Naive thymus-derived CD4-positive, alpha-beta T cell (primary cell): ENCODE results near the gene MAP3K9. TPM values are rescaled to one million over a fixed set of nuclear protein-coding genes. Genes with fewer than 3 reads are reported as not detected.

ENCODE experiments used
- ATAC-seq: fragments of 150-1000 bp; cut with Tn5 transposase; 2 replicates; pipeline ENCODE4 v1.10.0; 2021; ENCODE audit warnings: mild to moderate bottlenecking, moderate library complexity
- CTCF ChIA-PET: fragments of 350-600 bp; sonication (Branson Sonifier 250); formaldehyde crosslinking; loops from one replicate; lab custom pipeline; 2021; ENCODE audit warnings: antibody characterized with exemption; lab: Charles Lee
- POLR2A ChIA-PET: fragments of 350-600 bp; sonication (Branson Sonifier 250); formaldehyde crosslinking; loops from one replicate; lab custom pipeline; 2021; ENCODE audit warnings: antibody characterized with exemption, inconsistent platforms; lab: Charles Lee
- DNase-seq, 9 donors: peaks; one replicate each; pipeline versions ENCODE4 v3.0.0 to v3.0.0-alpha.2; 2020 to 2022; ENCODE audit warnings: mixed read lengths in 1 of 9
- H3K27ac ChIP-seq: one replicate; pipeline ENCODE4 v1.7.0; 2013; ENCODE audit warnings: mild to moderate bottlenecking, low read depth, low read length, moderate library complexity
- H3K27me3 ChIP-seq, 2 donors: one replicate each; pipeline ENCODE4 v1.7.0; 2013; ENCODE audit warnings: low read length in 2 of 2, mild to moderate bottlenecking in 2 of 2, moderate library complexity in 2 of 2; ENCODE audit not compliant: control insufficient read depth in 2 of 2, insufficient read depth in 2 of 2
- H3K36me3 ChIP-seq, 3 experiments: 1 replicate in 2 of 3; 2 replicates in 1 of 3; pipeline ENCODE4 v1.7.0; 2013; ENCODE audit warnings: low read length in 3 of 3, mild to moderate bottlenecking in 3 of 3, moderate library complexity in 1 of 3; ENCODE audit not compliant: insufficient read depth in 3 of 3, control insufficient read depth in 2 of 3
- H3K4me1 ChIP-seq, 2 donors: one replicate each; pipeline ENCODE4 v1.7.0; 2013; ENCODE audit warnings: low read length in 2 of 2, mild to moderate bottlenecking in 2 of 2, moderate library complexity in 1 of 2; ENCODE audit not compliant: control insufficient read depth in 2 of 2, insufficient read depth in 2 of 2
- H3K4me3 ChIP-seq: 2 replicates; pipeline ENCODE4 v1.7.0; 2013; ENCODE audit warnings: mild to moderate bottlenecking, low read length
- H3K9me3 ChIP-seq, 3 experiments: 1 replicate in 2 of 3; 2 replicates in 1 of 3; pipeline ENCODE4 v1.7.0; 2013; ENCODE audit warnings: low read length in 3 of 3; ENCODE audit not compliant: control insufficient read depth in 2 of 3
- H3K27ac Mint-ChIP-seq, 9 donors: one replicate each; pipeline ENCODE4 v1.8.0; 2020 to 2022; ENCODE audit warnings: mixed read lengths in 9 of 9, mild to moderate bottlenecking in 8 of 9, moderate library complexity in 5 of 9, inconsistent platforms in 2 of 9
- H3K27me3 Mint-ChIP-seq, 5 donors: one replicate each; pipeline ENCODE4 v1.8.0; 2021 to 2022; ENCODE audit warnings: mixed read lengths in 5 of 5, mild to moderate bottlenecking in 1 of 5
- H3K36me3 Mint-ChIP-seq, 5 donors: one replicate each; pipeline ENCODE4 v1.8.0; 2020 to 2022; ENCODE audit warnings: mixed read lengths in 5 of 5, mild to moderate bottlenecking in 3 of 5, inconsistent platforms in 1 of 5
- H3K4me1 Mint-ChIP-seq, 7 donors: one replicate each; pipeline ENCODE4 v1.8.0; 2020 to 2022; ENCODE audit warnings: mixed read lengths in 7 of 7, mild to moderate bottlenecking in 3 of 7, inconsistent platforms in 1 of 7
- H3K4me3 Mint-ChIP-seq, 10 donors: one replicate each; pipeline ENCODE4 v1.8.0; 2020 to 2022; ENCODE audit warnings: mild to moderate bottlenecking in 10 of 10, mixed read lengths in 10 of 10, moderate library complexity in 6 of 10, inconsistent platforms in 2 of 10
- H3K9me3 Mint-ChIP-seq, 11 donors: one replicate each; pipeline ENCODE4 v1.8.0; 2020 to 2022; ENCODE audit warnings: mixed read lengths in 11 of 11, mild to moderate bottlenecking in 4 of 11, inconsistent platforms in 1 of 11, moderate library complexity in 1 of 11
- intact Hi-C, 2 donors: fragments of 100-400 bp; cut with micrococcal nuclease; formaldehyde crosslinking; loops; one replicate each; pipeline ENCODE4 v1.15.1; 2023
- polyA plus RNA-seq, 2 donors: library from polyadenylated mRNA; unstranded; fragments of 300-500 nt; fragmentation: Illumina TruSeq; gene quantifications; one replicate each; pipeline ENCODE4 v1.2.3, GENCODE V29; 2021
- total RNA-seq, 6 experiments: library from RNA in 5 of 6; stranded (reverse) in 5 of 6; gene quantifications; 1 replicate in 5 of 6; 2 replicates in 1 of 6; pipeline ENCODE4 v1.2.3 and lab custom pipeline; 2021 to 2026

Gene MAP3K9
- total and polyA plus RNA-seq, 7 experiments from 2014 or later = 0.73 to 7.8 (median 5.3) TPM

- H3K9me3 Mint-ChIP-seq = peaks cover 0 to 5% (median 0%) of the 10 kb centered on the region in 11 donors
- no peaks in the 10 kb centered on the region for H3K27me3 Mint-ChIP-seq
- no peak overlapping the region for H3K27ac ChIP-seq
- H3K36me3 ChIP-seq = peaks cover 0 to 25% (median 0%) of the 10 kb centered on the region in 3 experiments
- H3K27me3 ChIP-seq = no peaks in the 10 kb centered on the region
- POLR2A ChIA-PET = no interaction called here
- no peaks in the 10 kb centered on the region for H3K9me3 ChIP-seq
- no peak for ATAC-seq
- H3K36me3 Mint-ChIP-seq = peaks cover 9 to 43% (median 27%) of the 10 kb centered on the region in 5 donors
- no peak overlapping the region for H3K27ac Mint-ChIP-seq
- H3K4me1 ChIP-seq = no peaks in the 10 kb centered on the region
- DNase-seq = no peak
- intact Hi-C loops = no loop called here
- no peaks in the 10 kb centered on the region for H3K4me1 Mint-ChIP-seq
- no peak overlapping the region for H3K4me3 Mint-ChIP-seq
- CTCF ChIA-PET = no interaction called here
- no peak overlapping the region for H3K4me3 ChIP-seq
Observed at GRCh38 chr14:70744641-70745040, 64.7 kb downstream of the MAP3K9 start.

DNA sequence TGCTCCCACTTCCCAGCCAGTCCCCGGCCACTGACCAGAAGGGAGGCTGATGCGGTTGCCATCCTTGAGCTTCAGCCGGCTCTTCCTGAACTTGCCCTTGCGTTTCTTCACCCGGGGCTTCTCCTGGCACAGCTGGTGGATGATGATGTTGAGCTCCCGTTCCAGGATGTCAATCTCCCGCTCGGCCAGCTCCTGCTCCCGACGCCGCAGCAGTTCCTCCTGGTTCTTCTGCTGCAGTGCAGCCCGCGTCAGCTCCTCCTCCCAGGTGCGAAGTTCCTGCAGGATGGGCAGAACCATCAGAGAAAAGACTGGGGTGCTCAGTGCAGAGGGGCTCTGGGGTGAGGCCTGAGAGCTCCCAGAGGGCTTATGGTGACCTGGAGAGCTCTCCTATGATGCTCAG lies 67.0 kb downstream of the MAP3K9 start:
- no peak overlapping the region for H3K4me3 ChIP-seq
- H3K36me3 Mint-ChIP-seq = peaks cover 7 to 39% (median 18%) of the 10 kb centered on the region in 5 donors
- no peak overlapping the region for H3K4me3 Mint-ChIP-seq
- DNase-seq = no peak
- H3K9me3 ChIP-seq = no peaks in the 10 kb centered on the region
- peaks cover 0 to 1% (median 0%) of the 10 kb centered on the region in 11 donors for H3K9me3 Mint-ChIP-seq
- no peak overlapping the region for H3K27ac ChIP-seq
- no peaks in the 10 kb centered on the region for H3K4me1 Mint-ChIP-seq
- ChIA-PET CTCF (no interaction called here), POLR2A (no interaction called here)
- H3K27ac Mint-ChIP-seq = no peak overlapping the region
- no peaks in the 10 kb centered on the region for H3K27me3 ChIP-seq
- ATAC-seq = no peak
- H3K4me1 ChIP-seq = no peaks in the 10 kb centered on the region
- H3K27me3 Mint-ChIP-seq = no peaks in the 10 kb centered on the region
- H3K36me3 ChIP-seq = peaks cover 0 to 33% (median 4%) of the 10 kb centered on the region in 3 experiments
- intact Hi-C loops = no loop called here

- DNase-seq (no peak), ATAC-seq (no peak)
- no peak overlapping the region for H3K4me3 Mint-ChIP-seq
- ChIA-PET POLR2A (no interaction called here), CTCF (no interaction called here)
- Histone ChIP-seq H3K27ac (no peak overlapping the region), H3K4me1 (no peaks in the 10 kb centered on the region), H3K27me3 (no peaks in the 10 kb centered on the region), H3K4me3 (no peak overlapping the region), H3K36me3 (peaks cover 0 to 34% (median 11%) of the 10 kb centered on the region in 3 experiments), H3K9me3 (no peaks in the 10 kb centered on the region)
- no peaks in the 10 kb centered on the region for H3K27me3 Mint-ChIP-seq
- no peaks in the 10 kb centered on the region for H3K9me3 Mint-ChIP-seq
- H3K36me3 Mint-ChIP-seq = peaks cover 5 to 37% (median 15%) of the 10 kb centered on the region in 5 donors
- H3K27ac Mint-ChIP-seq = no peak overlapping the region
- intact Hi-C loops = no loop called here
- no peaks in the 10 kb centered on the region for H3K4me1 Mint-ChIP-seq
Observed at GRCh38 chr14:70741482-70741881, 67.8 kb downstream of the MAP3K9 start.

DNA sequence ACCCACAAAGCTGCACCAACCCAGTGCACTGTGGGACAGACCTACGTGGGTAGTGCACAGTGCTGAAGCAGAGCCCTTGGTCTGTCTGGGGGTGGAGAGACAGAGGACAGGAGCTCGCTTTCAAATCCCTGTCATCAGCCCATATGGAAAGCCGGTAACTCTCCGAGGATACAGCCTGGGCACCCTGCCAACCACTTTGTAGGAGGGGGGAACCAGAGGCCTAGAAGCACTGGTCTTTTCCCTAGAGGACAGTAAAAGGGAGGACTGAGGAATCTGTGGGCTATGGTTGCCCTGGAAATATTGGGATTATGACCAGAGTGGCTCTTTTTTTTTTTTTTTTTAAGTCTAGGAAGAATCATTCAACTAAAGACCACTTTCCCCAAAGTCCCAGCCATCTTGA lies 74.3 kb downstream of the MAP3K9 start:
- no peak overlapping the region for H3K4me3 Mint-ChIP-seq
- no peaks in the 10 kb centered on the region for H3K9me3 Mint-ChIP-seq
- no peaks in the 10 kb centered on the region for H3K27me3 Mint-ChIP-seq
- Histone ChIP-seq H3K27me3 (no peaks in the 10 kb centered on the region), H3K4me3 (no peak overlapping the region), H3K27ac (no peak overlapping the region), H3K9me3 (no peaks in the 10 kb centered on the region), H3K4me1 (no peaks in the 10 kb centered on the region), H3K36me3 (peaks cover 0 to 48% (median 19%) of the 10 kb centered on the region in 3 experiments)
- ChIA-PET POLR2A (no interaction called here), CTCF (no interaction called here)
- peaks cover 1 to 58% (median 48%) of the 10 kb centered on the region in 5 donors for H3K36me3 Mint-ChIP-seq
- no peak for DNase-seq
- H3K27ac Mint-ChIP-seq = no peak overlapping the region
- intact Hi-C loops = no loop called here
- ATAC-seq = no peak
- peaks cover 0 to 3% (median 0%) of the 10 kb centered on the region in 7 donors for H3K4me1 Mint-ChIP-seq

- ATAC-seq (no peak), DNase-seq (no peak)
- Mint-ChIP-seq H3K4me3 (no peak overlapping the region), H3K4me1 (peaks cover 0 to 3% (median 0%) of the 10 kb centered on the region in 7 donors), H3K27ac (peak overlapping the region in 1 of 9 donors; percentile 34), H3K9me3 (no peaks in the 10 kb centered on the region), H3K36me3 (peaks cover 1 to 51% (median 34%) of the 10 kb centered on the region in 5 donors), H3K27me3 (no peaks in the 10 kb centered on the region)
- CTCF ChIA-PET = no interaction called here
- H3K4me1 ChIP-seq = no peaks in the 10 kb centered on the region
- H3K9me3 ChIP-seq = no peaks in the 10 kb centered on the region
- no peaks in the 10 kb centered on the region for H3K27me3 ChIP-seq
- POLR2A ChIA-PET = no interaction called here
- no peak overlapping the region for H3K4me3 ChIP-seq
- peaks cover 0 to 31% (median 8%) of the 10 kb centered on the region in 3 experiments for H3K36me3 ChIP-seq
- intact Hi-C loops = no loop called here
- no peak overlapping the region for H3K27ac ChIP-seq
Observed at GRCh38 chr14:70731447-70732239, 77.7 kb downstream of the MAP3K9 start.

- Histone ChIP-seq H3K9me3 (no peaks in the 10 kb centered on the region), H3K4me1 (no peaks in the 10 kb centered on the region), H3K36me3 (peaks cover 0 to 31% (median 8%) of the 10 kb centered on the region in 3 experiments), H3K4me3 (no peak overlapping the region), H3K27me3 (no peaks in the 10 kb centered on the region), H3K27ac (no peak overlapping the region)
- Mint-ChIP-seq H3K27ac (no peak overlapping the region), H3K4me3 (no peak overlapping the region), H3K4me1 (peaks cover 0 to 3% (median 0%) of the 10 kb centered on the region in 7 donors), H3K36me3 (peaks cover 1 to 47% (median 28%) of the 10 kb centered on the region in 5 donors), H3K9me3 (no peaks in the 10 kb centered on the region), H3K27me3 (no peaks in the 10 kb centered on the region)
- ATAC-seq (no peak), DNase-seq (no peak)
- ChIA-PET POLR2A (no interaction called here), CTCF (no interaction called here)
- intact Hi-C loops = no loop called here
Observed at GRCh38 chr14:70730393-70730792, 78.9 kb downstream of the MAP3K9 start.
